HG02678 (cell line): ENCODE measurements around the gene CBX6.
"Not testable (repeated sequence)": the region's sequence is repeated elsewhere in the genome, so short reads cannot be mapped to it uniquely, and the experiment has no call there.

Experiments
- ATAC-seq: cut with Tn5 transposase; IDR thresholded peaks from one replicate; pipeline ENCODE4 v1.9.1; 2021; ENCODE audit warnings: mild to moderate bottlenecking, moderate library complexity; ENCODE audit not compliant: unreplicated experiment

CBX6 gene

DNA sequence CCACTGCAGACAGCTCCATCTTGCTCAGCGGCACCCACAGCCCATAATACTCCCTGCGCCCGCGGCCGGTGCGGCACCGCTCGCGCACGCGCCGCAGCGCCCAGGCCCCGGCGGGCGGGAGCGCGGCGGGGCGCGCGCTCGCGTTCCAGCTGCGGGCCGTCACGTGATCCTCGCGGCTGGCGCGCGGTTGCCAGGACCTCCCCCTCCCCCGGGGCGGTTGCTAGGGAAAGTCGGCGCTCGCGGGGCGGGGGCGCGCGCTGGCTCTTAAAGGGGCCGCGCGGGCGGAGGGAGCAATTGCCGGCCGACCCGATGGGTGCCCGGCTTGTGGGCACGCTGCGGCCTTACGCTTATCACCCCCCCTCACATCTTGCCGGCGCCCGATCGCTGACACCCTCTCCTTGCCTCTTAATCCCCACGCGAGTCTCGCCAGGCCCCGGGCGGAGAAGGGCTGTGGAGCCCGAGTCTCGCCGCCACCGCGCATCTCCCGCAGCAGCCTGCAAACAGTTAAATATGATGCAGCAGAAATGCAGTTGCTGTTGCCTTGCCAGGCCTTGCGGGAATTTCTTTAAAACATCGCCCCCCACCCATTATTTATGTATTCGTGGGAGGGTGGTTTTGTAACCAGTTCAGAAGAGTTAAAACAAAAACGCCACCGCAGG lies at the start of gene CBX6:
TSS of gene CBX6 (minus strand) at position 45 of the 659 bp plus-strand sequence. CDS start at position 19, 26 bp downstream.
- peak; percentile 73 for ATAC-seq

DNA sequence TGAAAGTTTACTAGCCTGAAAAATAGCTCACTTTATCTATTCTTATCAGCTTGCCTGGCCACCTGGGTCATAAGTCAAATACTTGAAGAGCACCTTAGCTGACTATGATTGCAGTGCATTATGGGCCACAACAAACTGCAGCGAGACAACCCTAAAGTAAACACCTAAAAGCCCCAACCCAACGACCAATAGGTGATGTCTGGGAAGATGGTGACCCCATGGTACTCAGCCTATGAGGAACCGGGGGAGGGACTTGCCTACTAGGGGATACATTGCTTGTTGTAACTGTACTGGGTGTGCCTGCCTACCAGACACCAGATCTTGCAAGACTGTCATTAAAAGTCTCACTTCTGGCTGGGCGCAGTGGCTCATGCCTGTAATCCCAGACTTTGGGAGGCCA lies 49.8 kb upstream of the CBX6 start:
- no peak for ATAC-seq

DNA sequence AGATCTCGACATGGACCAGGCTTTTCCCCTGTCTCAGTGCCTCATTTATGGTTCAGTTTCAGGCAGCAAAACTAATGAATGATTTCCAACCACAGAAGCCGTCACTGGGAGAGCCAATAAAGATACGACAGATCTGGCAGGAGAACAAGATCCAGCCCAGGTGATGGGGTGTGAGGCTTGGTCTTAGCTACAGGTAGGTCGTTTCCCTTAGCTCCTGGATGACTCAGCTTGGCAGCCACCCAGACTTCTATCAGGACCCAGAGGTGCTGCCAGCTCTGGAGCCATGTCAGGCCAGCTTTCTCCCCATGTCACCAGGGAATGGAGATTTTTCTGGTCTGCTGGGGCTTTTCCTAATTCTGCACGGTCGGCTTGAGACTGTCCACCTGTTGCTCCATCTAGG lies 49.1 kb upstream of the CBX6 start:
- no peak for ATAC-seq

DNA sequence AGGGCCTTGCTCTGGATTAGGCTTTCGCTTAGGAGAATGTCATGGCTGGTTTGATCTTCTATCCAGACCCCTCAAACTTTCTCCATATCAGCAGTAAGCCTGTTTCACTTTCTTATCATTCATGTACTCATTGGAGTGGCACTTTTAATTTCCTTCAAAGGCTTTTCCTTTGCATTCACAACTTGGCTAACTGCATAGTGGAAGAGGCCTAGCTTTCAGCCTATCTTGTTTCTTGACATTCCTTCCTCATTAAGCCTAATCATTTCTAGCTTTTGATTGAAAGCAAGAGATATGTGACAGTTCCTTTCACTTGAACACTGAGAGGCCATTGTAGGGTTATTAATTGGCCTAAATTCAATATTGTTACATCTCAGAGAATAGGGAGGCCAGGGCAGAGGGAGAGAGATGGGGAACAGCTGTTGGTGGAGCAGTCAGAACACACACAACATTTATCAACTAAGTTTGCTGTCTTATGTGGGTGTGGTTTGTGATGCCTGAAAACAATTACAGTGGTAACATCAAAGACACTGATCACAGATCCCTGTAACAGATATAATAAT lies 47.7 kb upstream of the CBX6 start:
- ATAC-seq, result no peak

DNA sequence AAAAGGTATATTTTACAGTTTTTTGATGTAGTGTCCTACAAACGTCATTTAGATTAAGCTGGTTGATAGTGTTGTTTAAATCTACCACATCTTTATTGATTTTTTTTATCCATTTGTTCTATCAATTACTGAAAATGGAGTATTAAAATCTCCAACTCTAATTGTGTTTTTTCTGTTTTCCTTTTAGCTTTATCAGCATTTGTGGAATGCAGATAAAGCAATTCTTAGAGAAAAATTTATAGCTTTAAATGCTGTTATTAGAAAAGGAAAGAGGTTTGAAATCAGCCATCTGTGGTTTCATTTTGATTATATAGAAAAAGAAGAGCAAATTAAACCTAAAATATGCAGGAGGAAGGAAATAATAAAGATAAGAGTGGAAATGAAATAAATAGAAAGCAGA lies 39.4 kb upstream of the CBX6 start:
- ATAC-seq, result no peak

DNA sequence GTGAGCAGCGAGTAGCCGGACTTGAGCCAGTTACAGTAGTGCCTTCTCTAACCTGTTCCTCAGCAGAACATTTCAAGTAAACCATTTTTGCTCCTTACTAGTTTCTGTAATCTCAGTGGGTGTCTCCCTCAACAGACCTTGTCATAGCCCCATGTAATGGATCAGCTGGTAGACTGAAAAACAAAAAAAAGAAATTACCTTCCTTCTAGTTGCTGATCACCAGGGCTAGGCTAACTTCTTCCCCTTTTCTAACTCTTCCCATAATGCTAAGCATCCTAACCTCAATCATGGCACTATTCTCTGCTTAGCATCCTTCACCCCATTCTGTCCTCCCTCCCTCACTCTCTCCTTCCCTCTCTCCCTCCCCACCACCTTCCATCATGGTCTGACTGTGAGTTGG lies 35.8 kb upstream of the CBX6 start:
- no peak for ATAC-seq

DNA sequence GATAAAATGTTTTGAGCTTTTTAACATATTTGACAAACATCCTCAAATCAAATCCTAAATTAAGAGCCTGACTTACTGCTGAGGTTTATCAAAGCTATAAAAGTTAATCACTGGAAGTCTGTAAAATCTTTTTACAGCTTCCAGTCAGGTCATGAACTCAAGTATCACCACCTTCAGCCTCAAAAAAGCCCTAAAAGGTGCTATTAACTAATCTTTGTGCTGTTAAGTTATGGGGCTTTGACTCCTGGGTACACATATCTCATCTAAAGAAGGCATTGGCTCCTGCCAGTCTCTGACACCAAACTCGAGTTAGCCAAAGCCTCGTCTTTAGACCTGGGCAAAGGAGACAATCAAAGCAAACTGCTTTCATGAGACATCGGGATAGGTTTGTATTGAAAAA lies 34.0 kb upstream of the CBX6 start:
- no peak for ATAC-seq

DNA sequence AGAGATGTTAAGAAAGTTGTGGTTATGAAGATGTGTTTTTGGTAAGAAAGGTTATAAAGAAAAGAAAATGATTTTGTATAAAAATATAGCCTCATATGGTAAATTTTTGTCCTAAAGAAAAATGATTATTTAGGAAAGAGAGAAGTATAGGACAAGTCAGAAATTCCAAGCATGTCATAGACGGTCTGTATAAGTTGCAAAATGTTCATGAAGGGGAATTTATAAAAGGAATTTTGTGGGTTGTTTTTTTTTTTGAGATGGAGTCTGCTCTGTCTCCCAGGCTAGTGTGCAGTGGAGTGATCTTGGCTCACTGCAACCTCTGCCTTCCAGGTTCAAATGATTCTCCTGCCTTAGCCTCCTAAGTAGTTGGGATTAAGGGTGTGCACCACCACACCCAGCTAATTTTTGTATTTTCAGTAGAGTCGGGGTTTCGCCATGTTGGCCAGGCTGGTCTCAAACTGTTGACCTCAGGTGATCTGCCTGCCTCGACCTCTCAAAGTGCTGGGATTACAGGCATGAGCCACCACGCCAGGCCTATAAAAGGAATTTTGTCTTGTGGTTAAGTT lies 32.1 kb upstream of the CBX6 start:
- ATAC-seq, result not testable (repeated sequence)

DNA sequence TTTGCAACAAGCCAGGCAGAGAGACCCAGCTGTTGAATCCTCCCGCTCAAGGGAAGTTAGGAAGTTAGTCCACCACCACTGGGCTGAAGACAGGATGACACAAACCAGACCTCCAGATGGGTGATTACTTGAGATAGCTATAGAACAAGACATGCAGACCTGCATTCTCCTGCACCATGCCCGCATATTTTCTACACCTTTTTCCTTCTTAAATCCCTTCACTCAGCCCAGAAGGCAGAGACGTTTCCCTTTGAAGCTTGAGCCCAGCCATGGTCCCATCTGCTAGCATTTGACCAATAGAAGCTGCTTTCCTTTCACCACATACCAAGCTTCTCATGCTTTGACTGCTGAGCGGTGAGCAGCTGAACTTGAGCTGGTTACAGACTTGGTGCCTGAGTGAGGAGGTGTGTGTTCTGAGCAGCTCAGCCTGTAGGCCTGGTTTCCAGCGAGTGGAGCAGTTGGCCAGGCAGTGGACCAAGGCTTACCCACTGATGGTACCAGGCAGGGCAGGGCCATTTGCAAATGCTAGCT lies 29.2 kb upstream of the CBX6 start:
- ATAC-seq, result no peak

DNA sequence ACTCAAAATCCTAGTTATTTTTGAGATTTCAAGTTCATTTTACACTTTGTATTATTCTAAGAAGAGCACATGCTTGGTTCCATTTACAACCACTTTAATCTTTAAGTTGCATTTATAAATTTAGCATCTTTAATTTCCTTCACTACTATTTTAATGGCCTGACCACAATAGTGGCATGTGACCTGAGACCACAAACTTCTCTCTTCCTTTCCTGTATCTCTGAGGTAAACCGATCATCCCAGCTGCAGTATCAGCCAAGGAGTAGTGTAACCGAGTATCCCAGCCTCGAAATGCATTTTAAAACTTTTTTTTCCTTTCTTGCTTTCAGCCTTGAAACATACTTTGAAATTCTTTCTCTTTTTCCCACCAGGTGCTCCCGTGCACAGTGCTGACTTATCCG lies 28.7 kb upstream of the CBX6 start:
- no peak for ATAC-seq

DNA sequence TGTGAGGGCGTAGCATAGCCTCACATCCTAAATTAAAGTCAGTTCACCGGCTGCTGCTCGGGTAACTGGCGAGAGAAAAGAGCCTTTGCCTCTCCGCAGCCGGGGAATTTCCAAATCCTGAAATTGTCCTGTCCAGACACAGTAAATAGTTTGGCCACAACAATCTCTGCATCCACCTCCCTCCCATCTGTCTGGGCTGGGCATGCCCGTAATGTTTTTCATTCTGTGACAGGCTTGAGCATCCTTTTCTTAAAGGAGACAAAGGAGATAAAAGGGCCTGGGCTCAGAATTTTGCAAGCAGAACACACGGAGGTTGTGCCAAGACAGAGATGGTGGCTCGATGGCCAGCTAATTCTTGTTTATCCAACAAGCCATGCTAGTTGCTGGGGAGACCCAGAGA lies 19.2 kb upstream of the CBX6 start:
- no peak for ATAC-seq

DNA sequence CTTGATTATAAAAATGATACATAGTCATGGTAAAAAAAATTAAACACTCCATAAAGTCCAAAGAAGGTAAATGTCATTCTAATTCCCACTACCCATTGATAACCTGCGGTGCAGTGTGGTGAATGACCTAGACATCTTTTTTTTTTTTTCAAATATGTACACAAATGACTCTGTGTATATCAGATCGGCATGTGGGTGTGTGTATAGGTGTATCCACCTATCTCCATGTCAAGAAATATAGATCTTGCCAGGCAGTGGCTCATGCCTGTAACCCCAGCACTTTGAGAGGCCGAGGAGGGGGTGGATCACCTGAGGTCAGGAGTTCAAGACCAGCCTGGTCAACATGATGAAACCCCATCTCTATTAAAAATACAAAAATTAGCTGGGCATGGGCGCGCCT lies 18.4 kb upstream of the CBX6 start:
- ATAC-seq, result no peak

DNA sequence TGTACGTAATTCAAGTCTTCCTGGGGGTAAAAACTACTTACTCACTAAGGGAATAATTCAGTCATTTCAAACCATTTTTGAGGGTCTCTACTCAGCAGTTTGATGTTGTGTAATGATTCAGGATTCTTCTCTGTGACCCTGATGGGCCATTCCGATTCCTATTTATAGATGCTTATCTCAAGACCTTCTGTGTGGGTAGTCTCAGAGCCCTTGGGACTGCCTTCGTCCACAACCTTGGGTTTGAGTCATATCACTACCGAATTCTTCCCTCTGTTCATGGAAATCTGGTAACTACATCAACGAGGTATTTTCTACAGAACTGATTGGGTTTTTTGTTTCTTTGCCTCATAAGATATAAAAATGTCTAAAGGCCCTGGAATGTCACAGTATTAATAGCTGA lies 14.3 kb upstream of the CBX6 start:
- ATAC-seq, result no peak

DNA sequence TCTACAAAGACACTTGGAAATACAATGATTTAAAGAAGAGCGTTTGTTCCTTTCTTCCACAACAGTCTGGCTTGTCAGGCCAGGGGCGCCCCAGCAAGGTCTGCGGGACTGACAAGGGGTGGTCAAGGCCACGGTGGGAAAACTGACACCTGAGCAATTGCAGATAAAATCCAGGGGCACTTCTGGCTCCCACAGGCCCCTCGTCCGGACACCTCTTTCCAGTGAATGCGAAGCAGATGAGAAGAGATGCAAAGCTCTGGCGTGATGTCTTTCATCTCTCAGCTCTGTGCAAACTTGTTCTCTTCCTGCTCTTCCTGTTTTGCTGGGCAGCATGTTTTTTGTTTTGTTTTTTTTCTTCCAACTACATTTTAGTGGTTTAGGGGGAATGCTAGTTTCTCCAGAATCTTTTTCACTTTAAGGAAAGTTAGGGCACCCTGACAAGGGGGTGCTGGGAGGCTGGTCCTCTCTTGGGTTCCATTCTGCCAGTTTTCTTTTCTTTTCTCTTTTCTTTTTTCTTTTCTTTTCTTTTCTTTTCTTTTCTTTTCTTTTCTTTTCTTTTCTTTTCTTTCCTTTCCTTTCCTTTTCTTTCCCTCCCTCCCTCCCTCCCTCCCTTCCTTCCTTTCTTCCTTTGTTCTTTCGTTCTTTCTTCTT lies 11.1 kb upstream of the CBX6 start:
- no peak for ATAC-seq

DNA sequence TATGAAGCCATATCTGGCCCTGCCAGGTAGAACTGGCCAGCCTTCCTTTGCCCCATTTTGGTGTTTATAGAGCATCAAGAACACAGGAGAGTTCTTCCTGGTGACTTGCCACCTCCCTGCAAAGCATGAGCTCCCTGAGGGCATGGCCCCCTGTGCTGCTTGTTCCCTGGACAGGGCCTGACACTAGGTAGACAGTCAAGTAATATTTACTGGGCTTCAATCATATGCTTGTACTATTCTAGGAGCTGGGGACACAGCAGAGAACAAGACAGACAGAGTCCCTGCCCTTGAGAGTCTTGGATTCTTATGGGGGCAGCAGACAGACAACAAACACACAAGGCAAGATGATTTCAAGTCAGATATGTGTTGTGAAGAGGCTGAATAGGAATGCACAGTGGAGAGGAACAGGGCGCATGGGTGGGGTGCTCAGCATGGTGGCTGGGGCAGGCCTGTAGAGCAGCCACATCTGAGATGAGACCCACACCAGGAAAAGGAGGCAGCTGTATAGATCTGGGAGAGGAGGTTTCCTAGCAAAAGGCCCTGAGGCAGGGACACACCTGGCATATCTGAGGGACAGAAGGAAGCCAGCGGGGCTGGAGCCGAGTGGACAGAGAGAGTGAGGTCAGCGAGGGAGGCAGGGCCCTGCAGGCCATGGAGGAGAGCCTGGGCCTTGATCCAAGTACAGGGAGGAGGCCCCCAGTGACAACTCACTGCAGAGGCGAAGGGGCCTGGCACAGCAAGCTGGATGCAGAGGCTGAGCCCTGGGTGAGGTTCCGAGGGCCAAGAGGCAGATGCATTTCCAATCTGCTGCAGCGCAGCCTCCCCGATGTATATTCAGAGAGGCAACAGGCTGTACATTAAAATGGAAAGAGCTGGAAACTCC lies 10.2 kb upstream of the CBX6 start:
- ATAC-seq, result no peak

DNA sequence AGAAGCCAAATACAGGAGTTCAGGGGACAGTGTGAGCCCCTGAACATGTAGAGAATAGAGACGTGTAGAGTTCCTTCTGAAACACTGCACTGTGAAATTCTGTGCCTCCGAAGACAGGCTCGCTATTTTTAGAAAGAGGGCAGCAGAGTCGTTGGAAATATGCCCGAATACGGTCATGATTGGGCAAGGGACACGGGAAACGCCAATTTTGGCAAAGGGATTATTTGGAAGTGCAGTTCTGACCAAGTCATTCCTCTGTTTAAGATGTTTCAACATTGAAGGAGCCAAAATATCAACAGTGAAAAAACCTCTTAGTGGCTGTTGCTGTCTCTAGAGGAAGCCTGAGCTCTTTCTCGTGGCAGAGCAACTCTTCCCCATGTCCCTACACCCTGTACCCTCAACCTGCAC lies 9.5 kb upstream of the CBX6 start:
- no peak for ATAC-seq

DNA sequence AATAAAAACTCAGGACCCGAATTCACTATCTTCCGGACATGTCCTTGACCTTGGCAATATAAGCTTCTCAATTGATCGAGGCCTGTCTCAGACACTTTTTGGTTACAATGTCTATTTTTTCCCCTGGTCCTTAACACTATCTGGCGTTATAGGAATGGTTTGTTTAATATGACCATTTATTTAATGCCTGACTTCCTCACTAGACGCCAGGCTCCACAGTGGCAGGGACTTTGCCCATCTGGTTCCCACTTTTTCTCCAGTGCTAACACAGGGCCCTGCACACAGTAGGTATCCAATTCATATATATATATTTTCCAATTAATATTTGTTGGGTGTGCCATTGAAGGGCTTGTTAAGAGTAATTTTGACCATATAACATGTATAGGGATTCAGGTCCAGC lies 7.9 kb upstream of the CBX6 start:
- no peak for ATAC-seq

DNA sequence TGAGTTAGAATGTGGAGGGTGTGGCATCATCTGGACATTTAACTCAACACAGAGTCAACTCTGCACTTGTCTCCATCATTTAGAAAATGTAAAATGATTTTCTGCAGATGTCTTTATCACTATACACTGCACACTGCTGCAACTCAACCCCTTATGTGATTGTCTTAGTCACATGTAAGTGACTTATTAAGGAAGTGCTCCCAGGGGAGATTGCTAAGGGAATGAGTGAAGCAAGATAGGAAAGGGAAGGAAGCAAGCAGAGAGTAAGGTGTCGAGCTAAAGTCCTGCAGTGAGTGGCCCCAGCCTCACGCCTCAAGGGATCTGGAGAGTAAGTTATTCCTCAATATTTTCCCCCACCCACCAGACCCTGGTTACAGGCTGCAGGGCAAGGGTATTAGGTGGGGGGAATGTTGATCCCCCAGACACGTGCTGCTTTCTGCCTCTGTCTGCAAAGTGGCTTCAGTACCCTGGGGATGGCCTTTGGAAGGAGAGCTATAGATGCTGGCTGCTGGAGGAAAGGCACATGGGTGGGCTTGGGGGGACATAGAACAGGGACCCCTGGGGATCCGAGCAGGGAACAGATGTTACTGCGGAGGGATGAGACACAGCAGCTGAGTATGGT lies 7.2 kb upstream of the CBX6 start:
- no peak for ATAC-seq

DNA sequence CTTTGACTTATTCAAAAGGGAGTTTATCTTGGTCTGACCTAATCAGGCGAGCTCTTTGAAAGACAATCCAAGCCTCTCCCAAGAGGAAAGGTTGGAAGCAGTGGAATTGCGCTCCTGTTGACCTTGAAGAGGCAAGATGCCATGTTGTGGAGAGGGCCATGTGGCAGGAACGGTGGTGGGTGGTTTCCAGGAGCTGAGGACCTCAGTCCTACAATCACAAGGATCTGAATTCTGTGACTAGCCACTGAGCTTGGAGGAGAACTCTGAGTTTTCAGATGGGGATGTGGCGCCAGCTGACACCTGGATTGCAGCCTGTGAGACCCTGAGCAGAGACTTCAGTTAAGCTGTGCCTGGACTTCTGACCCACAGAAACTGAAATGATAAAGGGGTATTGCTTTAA lies 6.0 kb upstream of the CBX6 start:
- no peak for ATAC-seq

DNA sequence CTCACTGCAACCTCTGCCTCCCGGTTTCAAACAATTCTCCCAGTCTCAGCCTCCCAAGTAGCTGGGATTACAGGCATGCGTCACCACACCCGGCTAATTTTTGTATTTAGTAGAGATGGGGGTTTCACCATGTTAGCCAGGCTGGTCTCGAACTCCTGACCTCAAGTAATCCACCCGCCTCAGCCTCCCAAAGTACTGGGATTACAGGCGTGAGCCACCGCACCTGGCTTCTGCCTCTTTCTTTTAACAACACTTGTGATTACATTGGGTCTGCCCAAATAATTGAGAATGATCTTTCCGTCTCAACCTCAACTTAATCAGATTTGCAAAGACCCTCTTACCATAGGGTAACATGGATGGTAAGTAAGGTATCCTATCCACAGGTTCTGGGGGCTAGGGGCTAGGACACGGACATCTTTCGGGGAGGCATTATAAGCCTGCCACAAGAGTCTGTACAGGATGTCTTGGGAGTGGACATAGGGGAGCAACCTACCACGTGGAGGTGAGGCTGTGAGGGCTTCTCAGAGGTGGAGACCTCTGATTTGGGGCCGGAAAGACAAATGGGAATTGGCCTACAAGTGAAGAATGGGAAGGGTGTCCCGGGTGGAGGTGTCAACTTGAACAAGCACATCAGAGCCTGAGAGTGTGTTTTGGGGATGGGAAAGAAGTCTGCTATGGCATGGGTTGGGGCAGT lies 2.7 kb upstream of the CBX6 start:
- no peak for ATAC-seq
